ENCODE results near the gene TEDDM1.
"Not testable (repeated sequence)": the region's sequence is repeated elsewhere in the genome, so short reads cannot be mapped to it uniquely, and the experiment has no call there.

The TEDDM1 gene, protein sequence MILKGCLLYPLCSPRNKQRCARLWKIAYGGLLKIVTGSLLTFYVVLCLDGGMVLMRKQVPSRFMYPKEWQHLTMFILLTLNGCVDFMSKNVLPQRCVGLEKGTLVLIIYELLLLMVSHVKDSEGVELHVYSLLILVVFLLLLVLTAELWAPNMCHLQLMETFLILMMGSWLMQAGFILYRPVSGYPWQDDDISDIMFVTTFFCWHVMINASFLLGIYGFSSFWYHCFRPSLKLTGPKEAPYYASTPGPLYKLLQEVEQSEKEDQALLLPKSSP

DNA sequence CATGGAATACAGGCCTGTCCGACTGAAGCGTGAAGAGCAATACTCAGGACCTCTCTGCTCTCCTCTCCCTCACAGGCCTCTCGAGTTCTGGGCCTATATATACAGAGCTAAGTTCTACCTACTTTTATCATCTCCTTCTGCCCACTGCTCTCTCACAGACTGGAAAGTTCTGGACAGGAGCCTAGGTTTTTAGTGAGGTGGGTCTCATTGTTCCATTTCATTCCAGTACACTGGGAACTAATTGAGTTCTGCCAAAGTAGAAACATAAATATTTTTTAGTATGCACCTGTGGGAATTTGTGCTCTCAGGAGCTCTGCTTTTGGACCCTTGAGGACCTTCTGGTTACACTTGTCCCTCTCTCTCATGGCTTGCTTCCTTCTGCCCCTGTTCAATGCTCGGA, at the start of gene TEDDM1:
Gene TEDDM1 (minus strand): TSS at position 101 of the 400 bp plus-strand sequence. CDS start 182 bp downstream, outside the sequence.
- H3K4me3 ChIP-seq (replicated peaks; ENCODE audit: low read depth, low read length): no peak within 1 kb of the TSS
- TF ChIP-seq, protein P1, sequence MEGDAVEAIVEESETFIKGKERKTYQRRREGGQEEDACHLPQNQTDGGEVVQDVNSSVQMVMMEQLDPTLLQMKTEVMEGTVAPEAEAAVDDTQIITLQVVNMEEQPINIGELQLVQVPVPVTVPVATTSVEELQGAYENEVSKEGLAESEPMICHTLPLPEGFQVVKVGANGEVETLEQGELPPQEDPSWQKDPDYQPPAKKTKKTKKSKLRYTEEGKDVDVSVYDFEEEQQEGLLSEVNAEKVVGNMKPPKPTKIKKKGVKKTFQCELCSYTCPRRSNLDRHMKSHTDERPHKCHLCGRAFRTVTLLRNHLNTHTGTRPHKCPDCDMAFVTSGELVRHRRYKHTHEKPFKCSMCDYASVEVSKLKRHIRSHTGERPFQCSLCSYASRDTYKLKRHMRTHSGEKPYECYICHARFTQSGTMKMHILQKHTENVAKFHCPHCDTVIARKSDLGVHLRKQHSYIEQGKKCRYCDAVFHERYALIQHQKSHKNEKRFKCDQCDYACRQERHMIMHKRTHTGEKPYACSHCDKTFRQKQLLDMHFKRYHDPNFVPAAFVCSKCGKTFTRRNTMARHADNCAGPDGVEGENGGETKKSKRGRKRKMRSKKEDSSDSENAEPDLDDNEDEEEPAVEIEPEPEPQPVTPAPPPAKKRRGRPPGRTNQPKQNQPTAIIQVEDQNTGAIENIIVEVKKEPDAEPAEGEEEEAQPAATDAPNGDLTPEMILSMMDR (IDR thresholded peaks at IDR 0.05; ENCODE audit: low read length, missing control alignments): no peak
- no peak for DNase-seq (ENCODE audit: low read depth)

DNA sequence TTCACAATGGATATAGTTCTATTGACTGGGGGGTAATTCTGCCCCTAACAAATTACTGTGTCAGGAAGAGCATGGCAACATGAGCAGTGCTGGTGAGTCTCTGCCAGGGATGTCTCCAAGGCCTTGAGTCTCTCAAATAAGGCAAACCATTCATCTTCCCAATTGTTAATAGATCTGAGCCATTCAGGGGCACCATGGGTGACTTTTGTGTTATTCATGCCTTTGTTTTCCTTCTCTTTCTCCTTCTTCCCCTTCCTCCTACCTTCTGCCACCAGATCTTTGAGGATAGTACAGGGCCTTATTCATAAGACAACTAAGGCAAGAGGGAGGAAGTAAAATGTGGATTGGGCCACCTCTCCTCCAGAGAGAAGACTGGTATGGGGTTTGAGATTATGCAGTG, 49.6 kb upstream of the TEDDM1 start, which contains the start of gene RGSL1:
Gene RGSL1 (plus strand): TSS at position 60 of the 400 bp plus-strand sequence. CDS start 20 bp downstream, at position 80.
- DNase-seq (ENCODE audit: low read depth): no peak
- TF ChIP-seq, protein P1 (IDR thresholded peaks at IDR 0.05; ENCODE audit: low read length, missing control alignments): no peak
- H3K4me3 ChIP-seq (replicated peaks; ENCODE audit: low read depth, low read length): no peak within 1 kb of the TSS

DNA sequence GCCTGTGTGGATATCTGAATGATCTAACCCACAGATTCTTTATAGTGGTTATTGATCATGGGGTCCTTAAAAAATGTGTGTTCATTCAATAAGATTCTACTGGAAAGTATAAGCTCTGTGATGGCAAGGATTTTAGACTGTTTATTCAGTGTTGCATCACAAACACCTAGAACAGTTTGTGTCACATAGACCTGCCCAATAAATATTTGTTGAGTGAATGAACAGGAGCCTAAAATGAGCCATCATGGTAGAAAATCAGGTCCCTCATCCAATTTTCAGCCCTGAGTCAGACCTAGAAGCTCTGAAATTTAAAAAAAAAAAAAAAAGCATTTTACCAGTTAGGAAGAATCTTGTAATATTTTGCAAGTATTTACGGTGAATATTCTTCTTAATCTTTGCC, 47.2 kb upstream of the TEDDM1 start:
- TF ChIP-seq, protein P1 (IDR thresholded peaks at IDR 0.05; ENCODE audit: low read length, missing control alignments): no peak
- H3K4me3 ChIP-seq (replicated peaks; ENCODE audit: low read depth, low read length): no peak overlapping the region
- DNase-seq (ENCODE audit: low read depth): no peak

DNA sequence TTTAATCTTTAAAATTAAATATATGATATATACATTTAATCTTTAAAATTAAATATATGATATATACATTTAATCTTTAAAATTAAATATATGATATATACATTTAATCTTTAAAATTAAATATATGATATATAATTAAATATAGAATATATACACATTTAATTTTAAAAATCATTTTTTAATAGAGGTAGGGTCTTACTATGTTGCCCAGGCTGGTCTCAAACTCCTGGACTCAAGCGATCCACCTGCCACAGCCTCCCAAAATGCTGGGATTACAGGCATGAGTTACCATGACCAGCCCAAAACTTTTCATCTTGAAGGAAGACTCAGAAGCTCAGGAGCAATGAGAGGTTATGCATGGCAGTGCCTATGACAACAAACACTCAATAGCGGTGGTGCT, 46.7 kb upstream of the TEDDM1 start:
- DNase-seq (ENCODE audit: low read depth); H3K4me3 ChIP-seq (replicated peaks; ENCODE audit: low read depth, low read length): not testable (repeated sequence)

DNA sequence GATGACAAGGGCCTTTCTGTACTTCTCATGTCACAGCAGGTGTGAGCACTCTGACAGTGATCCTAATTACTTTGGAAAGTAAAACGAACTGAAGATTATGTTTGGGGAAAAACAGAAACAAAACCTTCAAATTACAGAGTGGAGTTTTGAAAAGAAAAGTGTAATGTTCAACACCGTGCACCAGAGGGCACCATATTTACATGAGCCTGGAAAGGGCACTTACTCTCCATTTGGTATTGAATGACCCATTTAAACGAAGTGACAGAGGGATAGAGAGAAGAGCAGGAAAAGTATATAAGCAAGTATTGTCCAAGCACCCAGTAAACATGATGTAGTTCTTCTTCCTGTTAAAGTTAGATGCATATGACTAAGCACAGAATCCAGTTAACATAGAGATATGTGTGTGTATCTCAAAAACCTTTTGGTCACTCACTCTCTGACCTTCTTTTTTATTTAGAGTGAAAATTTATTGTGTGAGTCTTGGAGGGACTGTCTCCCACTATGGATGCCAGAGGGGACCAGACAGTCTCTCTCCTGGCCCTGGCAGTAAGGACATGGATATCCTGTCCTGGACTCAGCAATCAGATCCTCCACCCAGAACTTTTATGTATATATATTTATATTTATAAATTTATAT, 45.7 kb upstream of the TEDDM1 start:
- TF ChIP-seq, protein P1 (IDR thresholded peaks at IDR 0.05; ENCODE audit: low read length, missing control alignments): peak; percentile 73
- DNase-seq (ENCODE audit: low read depth): peak; percentile 69
- no peak overlapping the region for H3K4me3 ChIP-seq (replicated peaks; ENCODE audit: low read depth, low read length)

DNA sequence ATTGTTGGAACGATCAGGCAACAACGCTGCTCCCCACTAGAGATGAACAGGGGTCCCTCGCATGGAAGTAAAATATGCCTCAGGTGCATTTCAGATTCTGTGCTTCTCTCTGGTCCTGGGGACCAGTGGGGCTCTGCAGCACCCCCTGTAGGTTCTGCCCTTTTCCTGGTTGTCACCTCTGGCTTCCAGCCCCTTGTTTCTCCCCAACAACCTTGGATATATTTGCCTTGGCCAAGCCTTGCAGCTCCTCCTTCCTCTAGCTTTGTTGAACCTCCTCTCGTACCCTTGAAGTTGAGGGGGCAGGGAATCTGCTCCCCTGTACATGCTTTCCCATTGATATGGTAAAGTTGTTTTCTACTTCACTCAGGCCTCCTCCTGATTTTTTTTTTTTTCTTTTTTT, 44.0 kb upstream of the TEDDM1 start:
- H3K4me3 ChIP-seq (replicated peaks; ENCODE audit: low read depth, low read length): no peak overlapping the region
- TF ChIP-seq, protein P1 (IDR thresholded peaks at IDR 0.05; ENCODE audit: low read length, missing control alignments): peak; percentile 8
- no peak for DNase-seq (ENCODE audit: low read depth)

DNA sequence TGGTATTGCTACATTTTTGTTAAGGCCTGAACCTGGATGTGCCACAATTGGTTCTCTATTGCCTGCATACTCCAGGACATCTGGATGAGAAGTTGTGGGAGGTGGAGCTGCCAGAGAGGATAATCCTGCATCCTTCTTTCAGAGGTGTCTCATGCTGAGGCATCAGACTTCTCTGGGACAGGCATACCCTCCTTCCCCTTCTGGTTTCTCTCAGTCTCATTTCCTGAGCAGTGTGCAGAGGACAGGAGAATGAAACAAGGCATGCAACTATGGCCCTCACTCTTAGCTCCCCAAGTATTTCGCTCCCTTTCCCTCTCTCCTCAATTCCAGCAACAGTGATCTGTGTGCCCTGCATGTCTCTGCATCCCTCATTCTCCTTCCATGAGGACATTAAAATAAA, 41.9 kb upstream of the TEDDM1 start:
- H3K4me3 ChIP-seq (replicated peaks; ENCODE audit: low read depth, low read length): no peak overlapping the region
- no peak for DNase-seq (ENCODE audit: low read depth)
- TF ChIP-seq, protein P1 (IDR thresholded peaks at IDR 0.05; ENCODE audit: low read length, missing control alignments): no peak

All from fibroblast of pulmonary artery (primary cell).